Stimulated activated naive B cell treated with anti-CD40 and anti-IgM and Interleukin-4, amounts not matched to agents 10 μg/mL and 1 μg/mL and 100 μg/mL, for 72 hours (primary cell): ENCODE measurements around the gene DUSP28.

Experiments used
- ATAC-seq, 2 donors: fragments of 150-1000 bp; cut with Tn5 transposase; replicated peaks; 2 replicates each; pipeline ENCODE4 v1.10.0; 2021; ENCODE audit warnings: moderate library complexity in 1 of 2
- DNase-seq: peaks from one replicate; pipeline ENCODE4 v3.0.0; 2021
- H3K27ac Mint-ChIP-seq: one replicate; pipeline ENCODE4 v1.8.0; 2022; ENCODE audit warnings: mild to moderate bottlenecking, mixed read lengths
- H3K27me3 Mint-ChIP-seq, 2 donors: one replicate each; pipeline ENCODE4 v1.8.0; 2022; ENCODE audit warnings: mixed read lengths in 2 of 2
- H3K36me3 Mint-ChIP-seq, 2 donors: one replicate each; pipeline ENCODE4 v1.8.0; 2022; ENCODE audit warnings: mixed read lengths in 2 of 2, mild to moderate bottlenecking in 1 of 2
- H3K4me1 Mint-ChIP-seq, 2 donors: one replicate each; pipeline ENCODE4 v1.8.0; 2022; ENCODE audit warnings: mixed read lengths in 2 of 2, mild to moderate bottlenecking in 1 of 2
- H3K4me3 Mint-ChIP-seq, 2 donors: one replicate each; pipeline ENCODE4 v1.8.0; 2022; ENCODE audit warnings: mild to moderate bottlenecking in 2 of 2, mixed read lengths in 2 of 2, moderate library complexity in 1 of 2
- H3K9me3 Mint-ChIP-seq, 2 donors: one replicate each; pipeline ENCODE4 v1.8.0; 2022; ENCODE audit warnings: mixed read lengths in 2 of 2, mild to moderate bottlenecking in 1 of 2

Gene DUSP28

DNA sequence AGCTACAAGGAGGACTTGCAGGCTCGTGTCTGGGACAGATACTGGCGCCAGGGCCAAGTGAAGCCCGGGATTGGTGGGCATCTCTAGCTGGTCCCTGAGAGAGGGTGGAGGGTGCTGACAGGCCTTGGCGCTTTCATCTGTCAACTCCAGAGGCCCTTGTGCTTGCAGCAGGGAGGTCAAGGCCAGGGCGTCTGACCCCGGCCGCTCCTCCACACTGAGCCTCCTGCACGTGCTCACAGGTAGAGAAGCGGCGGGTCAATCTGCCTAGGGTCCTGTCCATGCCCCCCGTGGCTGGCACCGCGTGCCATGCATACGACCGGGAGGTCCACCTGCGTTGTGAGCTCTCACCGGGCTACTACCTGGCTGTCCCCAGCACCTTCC, 35.9 kb downstream of the DUSP28 start:
- Mint-ChIP-seq H3K36me3 (peaks cover 18 to 34% of the 10 kb centered on the region in 2 donors), H3K4me3 (no peak overlapping the region), H3K27ac (no peak overlapping the region), H3K4me1 (peaks cover 0 to 5% of the 10 kb centered on the region in 2 donors), H3K9me3 (no peaks in the 10 kb centered on the region), H3K27me3 (no peaks in the 10 kb centered on the region)
- no peak for DNase-seq
- no peak for ATAC-seq

DNA sequence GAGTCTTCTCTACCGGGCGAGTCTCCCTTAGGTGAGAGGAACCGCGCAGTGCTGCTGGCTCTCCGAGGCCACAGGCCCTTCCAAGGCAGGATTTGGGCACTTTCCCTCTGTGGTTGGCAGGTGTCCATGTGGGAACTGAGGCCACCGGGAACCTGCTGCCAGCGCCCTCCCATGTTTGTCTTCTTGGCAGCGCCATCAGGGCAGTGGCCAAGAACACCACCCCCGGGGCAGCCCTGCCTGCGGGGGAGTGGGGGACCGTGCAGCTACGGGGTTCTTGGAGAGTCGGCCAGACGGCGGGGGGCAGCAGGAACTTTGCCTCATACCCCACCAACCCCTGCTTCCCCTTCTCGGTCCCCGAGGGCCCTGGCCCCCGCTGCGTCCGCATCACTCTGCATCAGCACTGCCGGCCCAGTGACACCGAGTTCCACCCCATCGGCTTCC, 36.4 kb downstream of the DUSP28 start:
- DNase-seq: no peak
- H3K36me3 Mint-ChIP-seq: peaks cover 18 to 31% of the 10 kb centered on the region in 2 donors
- H3K4me3 Mint-ChIP-seq: no peak overlapping the region

DNA sequence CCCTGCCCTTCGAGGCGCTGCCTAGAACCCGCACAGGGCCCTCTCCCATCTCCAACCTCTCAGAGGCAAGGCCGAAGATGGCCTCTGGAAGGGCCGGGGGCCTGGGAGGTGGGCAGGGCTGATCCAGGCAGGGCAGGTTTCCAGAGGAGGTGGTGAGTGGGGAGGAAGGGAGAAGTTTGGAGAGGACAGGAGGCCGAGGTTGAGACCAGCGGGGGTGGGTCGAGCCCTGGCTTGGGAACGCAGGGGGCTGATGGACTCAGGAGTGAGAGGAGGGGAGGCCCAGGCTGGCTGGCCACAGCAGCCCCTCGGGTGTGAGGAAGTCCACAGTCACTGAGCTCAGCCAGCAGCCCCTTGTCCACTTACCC, 36.9 kb downstream of the DUSP28 start:
- Mint-ChIP-seq H3K36me3 (peaks cover 18 to 33% of the 10 kb centered on the region in 2 donors), H3K4me1 (peaks cover 0 to 5% of the 10 kb centered on the region in 2 donors), H3K9me3 (no peaks in the 10 kb centered on the region), H3K27me3 (no peaks in the 10 kb centered on the region), H3K4me3 (no peak overlapping the region), H3K27ac (no peak overlapping the region)
- ATAC-seq (no peak), DNase-seq (no peak)

More for the DNA sequence above, 36.4 kb downstream of the DUSP28 start:
- no peaks in the 10 kb centered on the region for H3K27me3 Mint-ChIP-seq
- H3K9me3 Mint-ChIP-seq: no peaks in the 10 kb centered on the region
- ATAC-seq: no peak
- no peak overlapping the region for H3K27ac Mint-ChIP-seq
- H3K4me1 Mint-ChIP-seq: peaks cover 0 to 5% of the 10 kb centered on the region in 2 donors

DNA sequence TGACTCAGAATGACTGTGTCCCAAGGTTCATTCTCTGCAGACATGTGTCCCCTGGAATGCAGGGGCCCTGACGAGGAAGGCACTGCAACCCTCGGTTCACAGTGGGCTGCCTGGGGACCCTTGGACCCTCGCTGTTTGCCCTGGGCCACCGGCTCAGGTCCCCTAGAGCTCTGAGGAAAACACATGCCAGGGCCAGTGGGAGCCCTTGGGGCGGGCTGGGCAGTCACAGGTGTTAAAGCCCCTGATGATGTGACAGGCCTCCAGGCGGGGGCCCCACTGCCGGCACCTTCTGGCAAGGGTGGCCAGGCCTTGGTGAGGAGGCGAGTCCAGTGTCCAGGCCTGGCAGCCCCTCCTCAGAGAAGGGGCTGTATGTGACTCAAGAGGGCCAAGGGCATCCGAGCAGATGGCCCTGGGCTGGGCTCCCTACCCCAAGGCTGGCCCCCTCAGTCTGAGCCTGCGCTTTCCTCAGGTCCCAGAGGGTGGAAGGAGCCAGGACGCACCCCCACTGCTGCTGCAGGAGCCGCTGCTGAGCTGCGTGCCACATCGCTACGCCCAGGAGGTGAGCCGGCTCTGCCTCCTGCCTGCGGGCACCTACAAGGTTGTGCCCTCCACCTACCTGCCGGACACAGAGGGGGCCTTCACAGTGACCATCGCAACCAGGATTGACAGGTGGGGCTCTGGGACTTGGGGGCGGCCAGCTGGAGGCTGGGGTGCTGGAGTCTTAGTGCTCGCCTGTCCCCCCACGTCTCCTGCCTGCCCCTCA, 37.4 kb downstream of the DUSP28 start:
- no peak for ATAC-seq
- Mint-ChIP-seq H3K27ac (no peak overlapping the region), H3K36me3 (peaks cover 18 to 36% of the 10 kb centered on the region in 2 donors), H3K4me1 (peaks cover 0 to 5% of the 10 kb centered on the region in 2 donors), H3K4me3 (no peak overlapping the region), H3K27me3 (no peaks in the 10 kb centered on the region), H3K9me3 (no peaks in the 10 kb centered on the region)
- DNase-seq: no peak

DNA sequence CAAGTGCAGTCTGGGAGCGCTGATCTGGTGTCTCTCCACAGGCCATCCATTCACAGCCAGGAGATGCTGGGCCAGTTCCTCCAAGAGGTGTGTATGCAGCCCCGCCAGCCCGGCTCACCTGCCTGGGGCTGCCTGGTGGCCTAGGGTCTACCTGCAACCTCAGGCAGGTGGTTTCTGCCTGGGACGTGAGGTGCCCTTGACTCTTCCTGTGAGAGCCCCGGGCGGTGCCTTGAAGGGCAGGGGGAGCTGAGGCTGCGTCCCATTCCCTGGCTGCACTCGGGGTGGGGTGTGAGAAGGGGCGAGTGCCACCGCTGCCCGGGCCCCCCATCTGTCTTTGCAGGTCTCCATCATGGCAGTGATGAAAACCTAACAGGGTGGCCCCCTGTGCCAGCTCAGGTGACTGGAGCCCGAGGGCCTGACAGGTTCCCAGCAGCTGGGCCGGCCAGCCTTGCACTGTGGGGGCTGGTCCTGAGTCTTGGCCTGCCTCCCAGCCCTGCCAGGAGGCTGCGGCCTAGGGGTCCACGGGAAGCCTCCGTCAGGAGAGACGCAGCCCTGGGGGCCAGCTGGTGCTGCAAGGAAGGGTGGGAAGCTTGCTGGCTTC, 38.3 kb downstream of the DUSP28 start:
- Mint-ChIP-seq H3K36me3 (peaks cover 18 to 38% of the 10 kb centered on the region in 2 donors), H3K9me3 (no peaks in the 10 kb centered on the region), H3K27ac (no peak overlapping the region), H3K27me3 (no peaks in the 10 kb centered on the region), H3K4me3 (no peak overlapping the region), H3K4me1 (peaks cover 2 to 5% of the 10 kb centered on the region in 2 donors)
- ATAC-seq (no peak), DNase-seq (no peak)

DNA sequence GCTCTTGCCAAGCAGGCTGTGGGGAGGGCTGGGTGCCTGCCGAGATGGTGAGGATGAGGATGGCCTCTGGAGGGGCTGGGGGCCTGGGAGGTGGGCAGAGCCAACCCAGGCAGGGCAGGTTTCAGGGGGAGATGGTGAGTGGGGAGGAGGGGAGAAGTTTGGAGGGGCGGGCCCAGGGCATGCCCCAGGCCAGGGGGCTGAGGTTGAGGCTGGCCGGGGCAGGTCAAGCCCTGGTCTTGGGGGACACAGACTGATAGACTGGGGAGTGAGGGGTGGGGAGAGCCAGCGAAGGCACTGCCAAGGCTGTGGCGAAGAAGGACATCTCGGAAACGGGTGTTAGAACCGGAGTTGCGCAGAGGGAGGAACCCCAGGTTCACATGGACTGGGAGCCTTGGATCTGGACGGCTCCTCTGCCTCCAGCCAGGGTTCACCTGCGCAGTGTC, 39.0 kb downstream of the DUSP28 start:
- Mint-ChIP-seq H3K36me3 (peaks cover 18 to 35% of the 10 kb centered on the region in 2 donors), H3K9me3 (no peaks in the 10 kb centered on the region), H3K4me1 (peaks cover 2 to 3% of the 10 kb centered on the region in 2 donors), H3K27me3 (no peaks in the 10 kb centered on the region), H3K4me3 (no peak overlapping the region), H3K27ac (no peak overlapping the region)
- DNase-seq: no peak
- ATAC-seq: no peak

DNA sequence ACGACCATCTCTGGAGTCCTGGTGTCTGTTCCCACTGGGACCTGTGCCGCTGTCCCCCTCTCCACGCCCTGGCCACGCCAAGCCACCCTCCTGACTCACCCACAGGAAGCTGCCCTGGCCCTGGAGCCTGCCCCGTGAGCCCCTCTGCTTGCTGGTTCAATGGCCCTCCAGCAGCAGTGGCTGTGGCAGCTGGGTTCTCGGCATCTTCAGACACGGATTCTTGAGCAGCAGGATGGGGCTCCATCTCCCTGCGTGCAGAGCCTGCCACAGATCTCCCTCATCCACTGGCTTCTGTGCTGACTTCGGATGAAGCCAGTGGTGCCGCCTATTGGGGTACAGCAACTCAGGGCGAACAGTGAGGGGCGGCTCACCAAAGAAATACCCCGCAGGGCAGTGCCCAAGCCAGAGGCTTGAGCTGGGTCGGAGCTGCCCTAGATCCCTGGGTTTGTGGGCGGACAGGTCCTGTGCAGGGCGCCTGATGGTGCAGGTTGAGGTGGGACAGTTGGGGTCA, 40.3 kb downstream of the DUSP28 start:
- Mint-ChIP-seq H3K36me3 (peaks cover 18 to 34% of the 10 kb centered on the region in 2 donors), H3K4me1 (peaks cover 0 to 5% of the 10 kb centered on the region in 2 donors), H3K9me3 (no peaks in the 10 kb centered on the region), H3K27ac (no peak overlapping the region), H3K27me3 (no peaks in the 10 kb centered on the region), H3K4me3 (no peak overlapping the region)
- ATAC-seq (no peak), DNase-seq (no peak)

DNA sequence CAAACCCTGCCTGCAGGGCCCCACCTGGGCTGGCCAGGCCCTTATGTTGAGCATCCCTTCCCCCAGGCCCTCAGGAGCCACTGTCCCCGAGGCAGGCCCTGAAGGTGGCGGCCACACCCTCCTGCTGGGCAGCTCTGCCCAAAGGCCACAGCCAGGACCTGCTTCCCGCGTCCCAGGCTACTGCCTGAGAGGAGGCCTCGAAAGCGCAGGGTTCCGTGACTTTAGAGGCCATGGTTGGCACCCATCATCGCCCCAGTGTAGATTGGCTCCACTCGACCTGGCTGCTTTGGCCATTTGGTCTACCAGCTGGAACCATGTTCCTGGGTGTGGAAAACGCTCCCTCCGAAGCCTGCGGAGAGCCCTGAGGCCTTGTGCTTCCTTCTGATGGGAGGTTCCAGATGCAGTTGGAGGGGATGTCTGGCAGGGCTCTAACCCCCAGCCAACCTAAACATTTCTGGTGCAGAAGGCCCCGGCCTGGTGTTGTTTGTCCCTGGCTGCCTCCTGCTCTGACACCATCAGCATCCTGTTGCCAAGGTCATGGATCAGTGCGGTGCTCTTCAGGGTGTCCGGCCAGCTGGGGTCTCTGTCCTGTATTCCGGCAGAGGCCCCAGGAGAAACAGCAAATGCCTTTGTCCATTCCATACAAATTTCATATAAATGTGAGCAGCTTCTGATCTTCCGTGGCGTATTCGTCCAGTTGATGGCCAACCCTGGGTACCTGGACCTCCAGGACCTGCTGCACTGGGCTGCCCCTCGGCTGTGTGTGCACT, 41.1 kb downstream of the DUSP28 start:
- Mint-ChIP-seq H3K4me1 (peaks cover 0 to 5% of the 10 kb centered on the region in 2 donors), H3K9me3 (no peaks in the 10 kb centered on the region), H3K36me3 (peaks cover 18 to 31% of the 10 kb centered on the region in 2 donors), H3K4me3 (no peak overlapping the region), H3K27me3 (no peaks in the 10 kb centered on the region), H3K27ac (no peak overlapping the region)
- ATAC-seq (no peak), DNase-seq (no peak)

DNA sequence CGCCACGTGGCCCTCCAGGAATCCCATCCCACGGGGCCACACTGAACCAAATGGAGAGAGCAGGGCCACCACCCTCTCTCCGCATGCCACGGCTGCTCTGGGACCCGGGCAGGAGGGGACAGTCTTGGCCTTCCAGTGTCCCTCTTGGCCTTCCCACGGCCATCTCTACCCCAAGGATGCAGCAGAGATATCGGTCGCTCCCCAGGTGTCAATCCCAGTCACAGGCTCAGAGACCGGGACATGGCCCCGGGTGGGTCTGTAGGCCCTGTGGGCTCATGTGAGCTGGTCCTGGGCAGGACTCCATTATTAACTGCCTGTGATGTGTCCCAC, 41.6 kb downstream of the DUSP28 start:
- H3K4me3 Mint-ChIP-seq: no peak overlapping the region
- no peaks in the 10 kb centered on the region for H3K27me3 Mint-ChIP-seq
- peak overlapping the region; percentile 37 for H3K27ac Mint-ChIP-seq
- H3K36me3 Mint-ChIP-seq: peaks cover 18 to 37% of the 10 kb centered on the region in 2 donors
- DNase-seq: no peak
- peaks cover 0 to 10% of the 10 kb centered on the region in 2 donors for H3K4me1 Mint-ChIP-seq
- ATAC-seq: no peak
- H3K9me3 Mint-ChIP-seq: no peaks in the 10 kb centered on the region

DNA sequence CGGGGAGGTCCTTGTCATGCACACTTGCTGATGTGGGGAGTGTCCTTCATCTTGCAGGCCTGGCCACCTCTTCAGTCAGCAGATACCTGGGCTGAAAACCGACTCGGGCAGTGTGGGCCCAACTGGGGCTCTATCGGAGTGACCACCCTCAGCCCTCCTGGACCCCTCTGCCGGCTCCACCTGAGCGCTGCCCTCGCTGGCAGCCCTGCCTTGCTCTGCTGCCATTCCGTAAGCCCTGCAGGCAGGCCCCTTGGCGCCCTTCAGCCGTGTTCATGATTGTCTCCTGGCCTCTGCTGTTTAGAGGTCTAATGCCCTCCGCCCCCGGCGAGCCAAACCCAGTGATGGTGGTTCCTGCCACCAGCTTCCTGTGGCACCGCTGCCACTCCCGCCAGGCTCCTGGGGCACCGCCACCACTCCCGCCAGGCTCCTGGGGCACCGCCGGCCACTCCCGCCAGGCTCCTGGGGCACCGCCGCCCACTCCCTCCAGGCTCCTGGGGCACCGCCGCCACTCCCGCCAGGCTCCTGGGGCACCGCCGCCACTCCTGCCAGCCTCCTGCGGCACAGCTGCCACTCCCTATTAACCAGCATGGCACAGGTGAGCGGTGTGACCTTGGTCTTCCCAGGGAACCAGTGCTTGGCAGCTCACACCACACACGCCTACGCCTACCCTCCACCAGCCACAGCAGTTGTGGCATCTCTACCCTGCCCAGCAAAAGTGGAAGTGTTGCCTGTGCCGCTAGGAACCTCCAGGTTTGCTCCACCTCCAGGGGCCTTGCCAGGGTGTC, 42.3 kb downstream of the DUSP28 start:
- peaks cover 18 to 37% of the 10 kb centered on the region in 2 donors for H3K36me3 Mint-ChIP-seq
- H3K4me3 Mint-ChIP-seq: no peak overlapping the region
- no peaks in the 10 kb centered on the region for H3K27me3 Mint-ChIP-seq
- DNase-seq (no peak), ATAC-seq (no peak)
- no peaks in the 10 kb centered on the region for H3K9me3 Mint-ChIP-seq
- H3K4me1 Mint-ChIP-seq: peaks cover 0 to 10% of the 10 kb centered on the region in 2 donors
- no peak overlapping the region for H3K27ac Mint-ChIP-seq

DNA sequence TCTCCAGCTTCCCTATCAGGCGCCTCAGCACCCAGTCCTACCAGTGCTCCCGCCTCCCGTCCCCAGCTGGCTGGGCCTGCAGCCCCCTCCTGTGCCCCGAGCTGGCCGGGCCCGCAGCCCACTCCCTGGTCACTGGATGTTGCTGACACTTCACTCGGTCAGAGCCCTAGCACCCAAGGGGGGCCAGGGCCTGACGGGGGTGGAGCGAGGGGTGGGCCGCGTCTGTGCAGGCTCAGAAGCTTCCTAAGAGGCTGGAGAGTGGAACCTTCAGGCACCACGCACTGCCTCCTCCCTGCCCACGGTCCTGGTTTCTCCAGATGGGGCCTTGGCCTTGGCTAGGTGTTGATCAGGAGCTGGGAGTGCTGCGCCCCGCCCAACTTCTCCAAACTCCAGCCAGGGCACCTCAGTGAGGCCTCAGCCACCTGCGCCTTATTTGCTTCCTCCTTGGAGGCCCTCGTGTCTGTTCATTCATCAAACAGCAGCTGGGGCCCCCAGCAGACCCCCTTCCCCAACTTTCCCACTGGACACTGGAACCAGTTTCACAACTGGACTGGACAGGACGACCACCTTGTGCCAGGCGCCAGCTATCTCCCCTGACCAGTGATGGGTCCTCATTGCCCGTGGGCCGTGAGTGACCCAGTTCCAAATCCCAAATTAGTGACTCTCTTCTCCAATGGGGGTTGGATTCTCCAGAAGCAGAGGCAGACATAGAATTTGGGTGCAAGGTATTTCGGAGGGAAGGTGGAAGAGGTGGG, 43.1 kb downstream of the DUSP28 start:
- Mint-ChIP-seq H3K27me3 (no peaks in the 10 kb centered on the region), H3K4me1 (peaks cover 0 to 10% of the 10 kb centered on the region in 2 donors), H3K36me3 (peaks cover 17 to 37% of the 10 kb centered on the region in 2 donors), H3K27ac (no peak overlapping the region), H3K4me3 (no peak overlapping the region), H3K9me3 (no peaks in the 10 kb centered on the region)
- ATAC-seq (no peak), DNase-seq (no peak)

DNA sequence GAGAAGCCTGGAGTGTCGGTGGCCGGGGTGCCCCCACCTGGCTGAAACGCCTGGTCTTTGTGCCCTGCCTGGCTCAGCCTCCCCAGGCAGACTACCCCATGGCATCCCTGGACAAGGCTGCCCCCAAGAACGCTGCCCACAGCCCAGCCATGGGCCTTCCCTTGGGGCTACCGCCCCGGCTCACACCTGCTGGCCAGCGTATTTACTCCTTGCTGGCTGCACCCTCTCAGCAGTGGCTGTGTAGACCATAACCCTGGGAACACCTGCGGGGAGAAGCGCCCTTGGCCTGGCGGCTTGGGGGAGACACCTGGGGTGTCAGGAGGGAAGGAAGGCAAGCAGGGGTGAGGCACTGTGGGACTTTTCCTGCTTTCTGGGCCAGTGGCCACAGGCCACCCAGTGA, 43.7 kb downstream of the DUSP28 start:
- Mint-ChIP-seq H3K4me3 (no peak overlapping the region), H3K27ac (no peak overlapping the region), H3K27me3 (no peaks in the 10 kb centered on the region), H3K4me1 (peaks cover 0 to 10% of the 10 kb centered on the region in 2 donors), H3K9me3 (no peaks in the 10 kb centered on the region), H3K36me3 (peaks cover 12 to 36% of the 10 kb centered on the region in 2 donors)
- ATAC-seq: no peak
- no peak for DNase-seq

DNA sequence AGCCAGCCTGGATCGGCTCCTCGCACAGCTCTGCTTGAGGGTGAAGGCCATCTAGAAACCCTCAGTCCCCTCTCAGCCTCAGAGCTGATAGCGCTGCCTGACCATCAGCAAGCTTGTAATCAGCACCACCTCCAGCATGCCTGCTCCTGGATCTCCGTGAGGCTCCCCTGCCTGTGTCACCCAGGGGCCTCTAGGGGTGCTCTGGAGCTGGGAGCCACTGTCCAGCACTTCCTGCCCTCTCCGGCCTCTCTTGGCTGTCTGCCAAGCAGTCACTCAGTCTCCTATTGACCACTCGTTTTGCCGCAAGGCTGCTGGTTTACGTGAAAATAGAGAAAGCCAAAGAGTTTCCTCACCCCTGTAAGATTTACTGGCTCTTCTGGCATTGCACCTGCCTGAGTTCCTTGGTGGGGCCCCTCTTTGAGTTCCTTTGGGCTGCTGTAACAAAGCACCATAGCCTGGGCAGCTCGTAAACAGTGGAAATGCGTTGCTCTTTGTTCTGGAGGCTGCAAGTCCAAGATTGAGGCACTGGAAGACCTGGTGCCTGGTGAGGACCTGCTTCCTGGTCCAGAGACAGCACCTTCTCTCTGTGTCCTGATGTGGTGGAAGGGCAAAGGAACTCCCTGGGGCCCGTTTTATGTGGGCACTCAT, 44.3 kb downstream of the DUSP28 start:
- H3K27ac Mint-ChIP-seq: no peak overlapping the region
- H3K27me3 Mint-ChIP-seq: no peaks in the 10 kb centered on the region
- peaks cover 7 to 30% of the 10 kb centered on the region in 2 donors for H3K36me3 Mint-ChIP-seq
- DNase-seq (no peak), ATAC-seq (peak in 1 of 2 donors; percentile 23)
- peaks cover 0 to 10% of the 10 kb centered on the region in 2 donors for H3K4me1 Mint-ChIP-seq
- H3K9me3 Mint-ChIP-seq: no peaks in the 10 kb centered on the region
- no peak overlapping the region for H3K4me3 Mint-ChIP-seq
